ENCODE results near the gene KLF13. TPM values are rescaled to one million over a fixed set of nuclear protein-coding genes. Genes with fewer than 3 reads are reported as not detected.

KLF13 gene
- total and polyA plus RNA-seq, 2 experiments from 2014 or later, result 23.5 to 28.6 TPM

DNA sequence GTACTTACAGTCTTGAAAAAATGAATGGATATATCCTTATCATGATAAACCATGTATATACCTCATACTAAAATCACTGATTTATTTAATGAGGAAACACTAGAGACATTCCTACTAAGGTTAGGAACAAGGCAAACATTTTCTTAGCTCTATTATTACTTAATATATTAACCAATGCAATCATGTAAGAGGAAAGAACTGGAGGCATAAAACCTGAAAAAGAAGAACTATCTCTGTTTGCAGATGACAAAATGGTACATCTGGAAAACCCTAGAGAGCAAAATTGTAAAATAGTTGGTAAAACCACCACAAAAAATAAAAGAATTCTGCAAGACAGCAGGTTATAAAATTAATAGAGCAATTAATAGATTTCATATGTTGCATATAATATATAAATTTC is 81.2 kb downstream of the KLF13 start (continued):
- TF ChIP-seq, protein P1, sequence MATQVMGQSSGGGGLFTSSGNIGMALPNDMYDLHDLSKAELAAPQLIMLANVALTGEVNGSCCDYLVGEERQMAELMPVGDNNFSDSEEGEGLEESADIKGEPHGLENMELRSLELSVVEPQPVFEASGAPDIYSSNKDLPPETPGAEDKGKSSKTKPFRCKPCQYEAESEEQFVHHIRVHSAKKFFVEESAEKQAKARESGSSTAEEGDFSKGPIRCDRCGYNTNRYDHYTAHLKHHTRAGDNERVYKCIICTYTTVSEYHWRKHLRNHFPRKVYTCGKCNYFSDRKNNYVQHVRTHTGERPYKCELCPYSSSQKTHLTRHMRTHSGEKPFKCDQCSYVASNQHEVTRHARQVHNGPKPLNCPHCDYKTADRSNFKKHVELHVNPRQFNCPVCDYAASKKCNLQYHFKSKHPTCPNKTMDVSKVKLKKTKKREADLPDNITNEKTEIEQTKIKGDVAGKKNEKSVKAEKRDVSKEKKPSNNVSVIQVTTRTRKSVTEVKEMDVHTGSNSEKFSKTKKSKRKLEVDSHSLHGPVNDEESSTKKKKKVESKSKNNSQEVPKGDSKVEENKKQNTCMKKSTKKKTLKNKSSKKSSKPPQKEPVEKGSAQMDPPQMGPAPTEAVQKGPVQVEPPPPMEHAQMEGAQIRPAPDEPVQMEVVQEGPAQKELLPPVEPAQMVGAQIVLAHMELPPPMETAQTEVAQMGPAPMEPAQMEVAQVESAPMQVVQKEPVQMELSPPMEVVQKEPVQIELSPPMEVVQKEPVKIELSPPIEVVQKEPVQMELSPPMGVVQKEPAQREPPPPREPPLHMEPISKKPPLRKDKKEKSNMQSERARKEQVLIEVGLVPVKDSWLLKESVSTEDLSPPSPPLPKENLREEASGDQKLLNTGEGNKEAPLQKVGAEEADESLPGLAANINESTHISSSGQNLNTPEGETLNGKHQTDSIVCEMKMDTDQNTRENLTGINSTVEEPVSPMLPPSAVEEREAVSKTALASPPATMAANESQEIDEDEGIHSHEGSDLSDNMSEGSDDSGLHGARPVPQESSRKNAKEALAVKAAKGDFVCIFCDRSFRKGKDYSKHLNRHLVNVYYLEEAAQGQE (IDR thresholded peaks at IDR 0.05; ENCODE audit: unreplicated experiment), result no peak
- TF ChIP-seq ZNF114 (CRISPR knock-in tag; IDR thresholded peaks at IDR 0.05), result no peak
- TF ChIP-seq, protein P2, sequence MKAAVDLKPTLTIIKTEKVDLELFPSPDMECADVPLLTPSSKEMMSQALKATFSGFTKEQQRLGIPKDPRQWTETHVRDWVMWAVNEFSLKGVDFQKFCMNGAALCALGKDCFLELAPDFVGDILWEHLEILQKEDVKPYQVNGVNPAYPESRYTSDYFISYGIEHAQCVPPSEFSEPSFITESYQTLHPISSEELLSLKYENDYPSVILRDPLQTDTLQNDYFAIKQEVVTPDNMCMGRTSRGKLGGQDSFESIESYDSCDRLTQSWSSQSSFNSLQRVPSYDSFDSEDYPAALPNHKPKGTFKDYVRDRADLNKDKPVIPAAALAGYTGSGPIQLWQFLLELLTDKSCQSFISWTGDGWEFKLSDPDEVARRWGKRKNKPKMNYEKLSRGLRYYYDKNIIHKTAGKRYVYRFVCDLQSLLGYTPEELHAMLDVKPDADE (IDR thresholded peaks at IDR 0.05), result no peak
- TF ChIP-seq EZH2phosphoT487 (IDR thresholded peaks at IDR 0.05; ENCODE audit: unreplicated experiment), result no peak
- no peak for TF ChIP-seq NANOG (IDR thresholded peaks at IDR 0.05; ENCODE audit: borderline replicate concordance)
- TF ChIP-seq STAT1 (IDR thresholded peaks at IDR 0.05; ENCODE audit: unreplicated experiment), result no peak

DNA sequence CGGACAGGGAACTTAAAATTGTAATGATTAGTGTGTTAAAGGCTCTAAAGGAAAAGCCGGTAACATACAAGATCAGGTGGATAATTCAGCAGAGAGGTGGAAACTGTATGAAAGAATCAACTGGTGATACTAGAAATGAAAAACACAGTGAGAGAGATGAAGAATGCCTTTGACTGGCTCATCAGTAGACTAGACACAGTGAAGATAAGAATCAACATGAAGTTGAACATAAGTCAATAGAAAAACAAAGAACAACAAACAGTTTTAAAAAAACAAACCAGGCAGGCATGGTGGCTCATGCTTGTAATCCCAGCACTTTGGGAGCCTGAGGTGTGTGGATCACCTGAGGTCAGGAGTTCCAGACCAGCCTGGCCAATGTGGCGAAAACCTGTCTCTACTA is 82.1 kb downstream of the KLF13 start:
- H4K20me1 ChIP-seq (replicated peaks; ENCODE audit: insufficient read depth), result no peaks in the 10 kb centered on the region
- no peak overlapping the region for H3K4me3 Mint-ChIP-seq
- H3K27me3 Mint-ChIP-seq (ENCODE audit: insufficient read depth, low read depth, poor library complexity), result peaks cover 3% of the 10 kb centered on the region
- no peaks in the 10 kb centered on the region for H3F3A ChIP-seq (replicated peaks; ENCODE audit: low read depth)
- DNase-seq (ENCODE audit: low spot score) (no peak), ATAC-seq (no peak)
- no peaks in the 10 kb centered on the region for H3K4me1 ChIP-seq (ENCODE audit: insufficient read depth)
- no peaks in the 10 kb centered on the region for H3K9me2 ChIP-seq (ENCODE audit: insufficient read depth)
- no peak overlapping the region for H3K27ac ChIP-seq (ENCODE audit: low read depth)
- peaks cover 3% of the 10 kb centered on the region; the same call in 2 of the 3 replicates for H3K36me3 Mint-ChIP-seq (ENCODE audit: low read depth)
- H3K36me3 ChIP-seq (ENCODE audit: insufficient read depth), result no peaks in the 10 kb centered on the region
- TF ChIP-seq POLR2AphosphoS5 (IDR thresholded peaks at IDR 0.05; ENCODE audit: low read depth) (no peak), NANOG (IDR thresholded peaks at IDR 0.05; ENCODE audit: borderline replicate concordance) (no peak), STAT1 (IDR thresholded peaks at IDR 0.05; ENCODE audit: unreplicated experiment) (no peak), CREB1 (CRISPR knock-in tag; IDR thresholded peaks at IDR 0.05; ENCODE audit: low read depth) (no peak), ZNF114 (CRISPR knock-in tag; IDR thresholded peaks at IDR 0.05) (no peak), ZNF331 (CRISPR knock-in tag; IDR thresholded peaks at IDR 0.05; ENCODE audit: low read depth) (no peak)
- TF ChIP-seq, protein P3, sequence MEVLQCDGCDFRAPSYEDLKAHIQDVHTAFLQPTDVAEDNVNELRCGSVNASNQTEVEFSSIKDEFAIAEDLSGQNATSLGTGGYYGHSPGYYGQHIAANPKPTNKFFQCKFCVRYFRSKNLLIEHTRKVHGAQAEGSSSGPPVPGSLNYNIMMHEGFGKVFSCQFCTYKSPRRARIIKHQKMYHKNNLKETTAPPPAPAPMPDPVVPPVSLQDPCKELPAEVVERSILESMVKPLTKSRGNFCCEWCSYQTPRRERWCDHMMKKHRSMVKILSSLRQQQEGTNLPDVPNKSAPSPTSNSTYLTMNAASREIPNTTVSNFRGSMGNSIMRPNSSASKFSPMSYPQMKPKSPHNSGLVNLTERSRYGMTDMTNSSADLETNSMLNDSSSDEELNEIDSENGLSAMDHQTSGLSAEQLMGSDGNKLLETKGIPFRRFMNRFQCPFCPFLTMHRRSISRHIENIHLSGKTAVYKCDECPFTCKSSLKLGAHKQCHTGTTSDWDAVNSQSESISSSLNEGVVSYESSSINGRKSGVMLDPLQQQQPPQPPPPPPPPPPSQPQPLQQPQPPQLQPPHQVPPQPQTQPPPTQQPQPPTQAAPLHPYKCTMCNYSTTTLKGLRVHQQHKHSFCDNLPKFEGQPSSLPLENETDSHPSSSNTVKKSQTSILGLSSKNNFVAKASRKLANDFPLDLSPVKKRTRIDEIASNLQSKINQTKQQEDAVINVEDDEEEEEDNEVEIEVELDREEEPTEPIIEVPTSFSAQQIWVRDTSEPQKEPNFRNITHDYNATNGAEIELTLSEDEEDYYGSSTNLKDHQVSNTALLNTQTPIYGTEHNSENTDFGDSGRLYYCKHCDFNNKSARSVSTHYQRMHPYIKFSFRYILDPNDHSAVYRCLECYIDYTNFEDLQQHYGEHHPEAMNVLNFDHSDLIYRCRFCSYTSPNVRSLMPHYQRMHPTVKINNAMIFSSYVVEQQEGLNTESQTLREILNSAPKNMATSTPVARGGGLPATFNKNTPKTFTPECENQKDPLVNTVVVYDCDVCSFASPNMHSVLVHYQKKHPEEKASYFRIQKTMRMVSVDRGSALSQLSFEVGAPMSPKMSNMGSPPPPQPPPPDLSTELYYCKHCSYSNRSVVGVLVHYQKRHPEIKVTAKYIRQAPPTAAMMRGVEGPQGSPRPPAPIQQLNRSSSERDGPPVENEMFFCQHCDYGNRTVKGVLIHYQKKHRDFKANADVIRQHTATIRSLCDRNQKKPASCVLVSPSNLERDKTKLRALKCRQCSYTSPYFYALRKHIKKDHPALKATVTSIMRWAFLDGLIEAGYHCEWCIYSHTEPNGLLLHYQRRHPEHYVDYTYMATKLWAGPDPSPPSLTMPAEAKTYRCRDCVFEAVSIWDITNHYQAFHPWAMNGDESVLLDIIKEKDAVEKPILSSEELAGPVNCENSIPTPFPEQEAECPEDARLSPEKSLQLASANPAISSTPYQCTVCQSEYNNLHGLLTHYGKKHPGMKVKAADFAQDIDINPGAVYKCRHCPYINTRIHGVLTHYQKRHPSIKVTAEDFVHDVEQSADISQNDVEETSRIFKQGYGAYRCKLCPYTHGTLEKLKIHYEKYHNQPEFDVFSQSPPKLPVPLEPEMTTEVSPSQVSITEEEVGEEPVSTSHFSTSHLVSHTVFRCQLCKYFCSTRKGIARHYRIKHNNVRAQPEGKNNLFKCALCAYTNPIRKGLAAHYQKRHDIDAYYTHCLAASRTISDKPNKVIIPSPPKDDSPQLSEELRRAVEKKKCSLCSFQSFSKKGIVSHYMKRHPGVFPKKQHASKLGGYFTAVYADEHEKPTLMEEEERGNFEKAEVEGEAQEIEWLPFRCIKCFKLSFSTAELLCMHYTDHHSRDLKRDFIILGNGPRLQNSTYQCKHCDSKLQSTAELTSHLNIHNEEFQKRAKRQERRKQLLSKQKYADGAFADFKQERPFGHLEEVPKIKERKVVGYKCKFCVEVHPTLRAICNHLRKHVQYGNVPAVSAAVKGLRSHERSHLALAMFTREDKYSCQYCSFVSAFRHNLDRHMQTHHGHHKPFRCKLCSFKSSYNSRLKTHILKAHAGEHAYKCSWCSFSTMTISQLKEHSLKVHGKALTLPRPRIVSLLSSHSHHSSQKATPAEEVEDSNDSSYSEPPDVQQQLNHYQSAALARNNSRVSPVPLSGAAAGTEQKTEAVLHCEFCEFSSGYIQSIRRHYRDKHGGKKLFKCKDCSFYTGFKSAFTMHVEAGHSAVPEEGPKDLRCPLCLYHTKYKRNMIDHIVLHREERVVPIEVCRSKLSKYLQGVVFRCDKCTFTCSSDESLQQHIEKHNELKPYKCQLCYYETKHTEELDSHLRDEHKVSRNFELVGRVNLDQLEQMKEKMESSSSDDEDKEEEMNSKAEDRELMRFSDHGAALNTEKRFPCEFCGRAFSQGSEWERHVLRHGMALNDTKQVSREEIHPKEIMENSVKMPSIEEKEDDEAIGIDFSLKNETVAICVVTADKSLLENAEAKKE (CRISPR knock-in tag; IDR thresholded peaks at IDR 0.05), result no peak
- TF ChIP-seq, protein P2 (IDR thresholded peaks at IDR 0.05), result no peak
- TF ChIP-seq, protein P4, sequence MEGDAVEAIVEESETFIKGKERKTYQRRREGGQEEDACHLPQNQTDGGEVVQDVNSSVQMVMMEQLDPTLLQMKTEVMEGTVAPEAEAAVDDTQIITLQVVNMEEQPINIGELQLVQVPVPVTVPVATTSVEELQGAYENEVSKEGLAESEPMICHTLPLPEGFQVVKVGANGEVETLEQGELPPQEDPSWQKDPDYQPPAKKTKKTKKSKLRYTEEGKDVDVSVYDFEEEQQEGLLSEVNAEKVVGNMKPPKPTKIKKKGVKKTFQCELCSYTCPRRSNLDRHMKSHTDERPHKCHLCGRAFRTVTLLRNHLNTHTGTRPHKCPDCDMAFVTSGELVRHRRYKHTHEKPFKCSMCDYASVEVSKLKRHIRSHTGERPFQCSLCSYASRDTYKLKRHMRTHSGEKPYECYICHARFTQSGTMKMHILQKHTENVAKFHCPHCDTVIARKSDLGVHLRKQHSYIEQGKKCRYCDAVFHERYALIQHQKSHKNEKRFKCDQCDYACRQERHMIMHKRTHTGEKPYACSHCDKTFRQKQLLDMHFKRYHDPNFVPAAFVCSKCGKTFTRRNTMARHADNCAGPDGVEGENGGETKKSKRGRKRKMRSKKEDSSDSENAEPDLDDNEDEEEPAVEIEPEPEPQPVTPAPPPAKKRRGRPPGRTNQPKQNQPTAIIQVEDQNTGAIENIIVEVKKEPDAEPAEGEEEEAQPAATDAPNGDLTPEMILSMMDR (conservative IDR thresholded peaks at IDR 0.05; ENCODE audit: low read depth in 2 of 2), result no peak
- H2AFZ ChIP-seq, result no peak overlapping the region
- H3K4me2 ChIP-seq, result no peak overlapping the region
- no peak overlapping the region for H3K27ac Mint-ChIP-seq
- H3K9me3 Mint-ChIP-seq, result 0 out of 3 replicates have a peak, but pooled peaks cover 4% of the 10 kb centered on the region
- no peak overlapping the region for H3K4me3 ChIP-seq
- H3K79me2 ChIP-seq (replicated peaks; ENCODE audit: insufficient read depth), result no peaks in the 10 kb centered on the region
- peaks cover 8% of the 10 kb centered on the region for H3K4me1 Mint-ChIP-seq
- no peaks in the 10 kb centered on the region for H3K27me3 ChIP-seq (ENCODE audit: insufficient read depth)
